ENCODE results near the gene FOXC1.

The FOXC1 gene

GRCh38 chr6:1609041-1609647, 571 bp upstream of the FOXC1 start:
- POLR2A ChIA-PET, result no interaction called here
- CTCF ChIA-PET, result no interaction called here
- DNase-seq (ENCODE audit: extremely low spot score), result peak; percentile 26
- no peak for TF ChIP-seq CTCF (IDR thresholded peaks at IDR 0.05; ENCODE audit: control extremely low read depth, extremely low read depth, low read depth, missing control alignments)

DNA sequence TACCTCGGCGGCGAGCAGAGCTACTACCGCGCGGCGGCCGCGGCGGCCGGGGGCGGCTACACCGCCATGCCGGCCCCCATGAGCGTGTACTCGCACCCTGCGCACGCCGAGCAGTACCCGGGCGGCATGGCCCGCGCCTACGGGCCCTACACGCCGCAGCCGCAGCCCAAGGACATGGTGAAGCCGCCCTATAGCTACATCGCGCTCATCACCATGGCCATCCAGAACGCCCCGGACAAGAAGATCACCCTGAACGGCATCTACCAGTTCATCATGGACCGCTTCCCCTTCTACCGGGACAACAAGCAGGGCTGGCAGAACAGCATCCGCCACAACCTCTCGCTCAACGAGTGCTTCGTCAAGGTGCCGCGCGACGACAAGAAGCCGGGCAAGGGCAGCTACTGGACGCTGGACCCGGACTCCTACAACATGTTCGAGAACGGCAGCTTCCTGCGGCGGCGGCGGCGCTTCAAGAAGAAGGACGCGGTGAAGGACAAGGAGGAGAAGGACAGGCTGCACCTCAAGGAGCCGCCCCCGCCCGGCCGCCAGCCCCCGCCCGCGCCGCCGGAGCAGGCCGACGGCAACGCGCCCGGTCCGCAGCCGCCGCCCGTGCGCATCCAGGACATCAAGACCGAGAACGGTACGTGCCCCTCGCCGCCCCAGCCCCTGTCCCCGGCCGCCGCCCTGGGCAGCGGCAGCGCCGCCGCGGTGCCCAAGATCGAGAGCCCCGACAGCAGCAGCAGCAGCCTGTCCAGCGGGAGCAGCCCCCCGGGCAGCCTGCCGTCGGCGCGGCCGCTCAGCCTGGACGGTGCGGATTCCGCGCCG, 994 bp downstream of the FOXC1 start:
- POLR2A ChIA-PET, result interaction anchor here (0.5 kb wide), 1 partner anchor 526 kb away, joined by 4 read pairs; no protein-coding TSS in a partner anchor
- CTCF ChIA-PET, result interaction anchor here (0.8 to 2.2 kb wide), 5 partner anchors 14 to 741 kb away, joined by 3 to 5 read pairs (median 3); no protein-coding TSS in a partner anchor
- TF ChIP-seq CTCF (IDR thresholded peaks at IDR 0.05; ENCODE audit: control extremely low read depth, extremely low read depth, low read depth, missing control alignments), result no peak
- no peak for DNase-seq (ENCODE audit: extremely low spot score)

GRCh38 chr6:1611322-1611571, 1.5 kb downstream of the FOXC1 start:
- POLR2A ChIA-PET, result no interaction called here
- CTCF ChIA-PET, result interaction anchor here (1.2 to 2.2 kb wide), 2 partner anchors 15 to 598 kb away, joined by 3 to 5 read pairs; no protein-coding TSS in a partner anchor
- DNase-seq (ENCODE audit: extremely low spot score), result no peak
- TF ChIP-seq CTCF (IDR thresholded peaks at IDR 0.05; ENCODE audit: control extremely low read depth, extremely low read depth, low read depth, missing control alignments), result peak; percentile 9

DNA sequence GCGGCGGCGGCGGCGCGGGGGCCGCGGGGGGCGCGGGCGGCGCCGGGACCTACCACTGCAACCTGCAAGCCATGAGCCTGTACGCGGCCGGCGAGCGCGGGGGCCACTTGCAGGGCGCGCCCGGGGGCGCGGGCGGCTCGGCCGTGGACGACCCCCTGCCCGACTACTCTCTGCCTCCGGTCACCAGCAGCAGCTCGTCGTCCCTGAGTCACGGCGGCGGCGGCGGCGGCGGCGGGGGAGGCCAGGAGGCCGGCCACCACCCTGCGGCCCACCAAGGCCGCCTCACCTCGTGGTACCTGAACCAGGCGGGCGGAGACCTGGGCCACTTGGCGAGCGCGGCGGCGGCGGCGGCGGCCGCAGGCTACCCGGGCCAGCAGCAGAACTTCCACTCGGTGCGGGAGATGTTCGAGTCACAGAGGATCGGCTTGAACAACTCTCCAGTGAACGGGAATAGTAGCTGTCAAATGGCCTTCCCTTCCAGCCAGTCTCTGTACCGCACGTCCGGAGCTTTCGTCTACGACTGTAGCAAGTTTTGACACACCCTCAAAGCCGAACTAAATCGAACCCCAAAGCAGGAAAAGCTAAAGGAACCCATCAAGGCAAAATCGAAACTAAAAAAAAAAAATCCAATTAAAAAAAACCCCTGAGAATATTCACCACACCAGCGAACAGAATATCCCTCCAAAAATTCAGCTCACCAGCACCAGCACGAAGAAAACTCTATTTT, 2.0 kb downstream of the FOXC1 start:
- ChIA-PET POLR2A (no interaction called here), CTCF (interaction anchor here (0.9 to 2.2 kb wide), 4 partner anchors 13 to 597 kb away, joined by 3 to 5 read pairs (median 3); no protein-coding TSS in a partner anchor)
- DNase-seq (ENCODE audit: extremely low spot score), result no peak

GRCh38 chr6:1612299-1612973, 2.7 kb downstream of the FOXC1 start:
- no peak for TF ChIP-seq CTCF (IDR thresholded peaks at IDR 0.05; ENCODE audit: control extremely low read depth, extremely low read depth, low read depth, missing control alignments)
- no peak for DNase-seq (ENCODE audit: extremely low spot score)
- CTCF ChIA-PET, result interaction anchor here (0.9 to 1.2 kb wide), 3 partner anchors 13 to 597 kb away, joined by 3 read pairs; no protein-coding TSS in a partner anchor
- POLR2A ChIA-PET, result no interaction called here

More for the DNA sequence above, 2.0 kb downstream of the FOXC1 start:
- no peak for TF ChIP-seq CTCF (IDR thresholded peaks at IDR 0.05; ENCODE audit: control extremely low read depth, extremely low read depth, low read depth, missing control alignments)

DNA sequence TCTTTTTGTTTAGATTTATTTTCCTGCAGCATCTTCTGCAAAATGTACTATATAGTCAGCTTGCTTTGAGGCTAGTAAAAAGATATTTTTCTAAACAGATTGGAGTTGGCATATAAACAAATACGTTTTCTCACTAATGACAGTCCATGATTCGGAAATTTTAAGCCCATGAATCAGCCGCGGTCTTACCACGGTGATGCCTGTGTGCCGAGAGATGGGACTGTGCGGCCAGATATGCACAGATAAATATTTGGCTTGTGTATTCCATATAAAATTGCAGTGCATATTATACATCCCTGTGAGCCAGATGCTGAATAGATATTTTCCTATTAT, 3.2 kb downstream of the FOXC1 start:
- ChIA-PET POLR2A (no interaction called here), CTCF (interaction anchor here (1.2 kb wide), 1 partner anchor 584 kb away, joined by 3 read pairs; no protein-coding TSS in a partner anchor)
- TF ChIP-seq CTCF (IDR thresholded peaks at IDR 0.05; ENCODE audit: control extremely low read depth, extremely low read depth, low read depth, missing control alignments), result no peak
- DNase-seq (ENCODE audit: extremely low spot score), result no peak

All from GM10248 (cell line).